BJ (cell line): ENCODE measurements around the gene OXNAD1. TPM values are rescaled to one million over a fixed set of nuclear protein-coding genes. Genes with fewer than 3 reads are reported as not detected.

ENCODE experiments used
- CTCF ChIA-PET: fragments of 350-600 bp; formaldehyde crosslinking; extraction: SDS; loops from one replicate; lab custom pipeline; 2021; ENCODE audit warnings: antibody characterized with exemption, inconsistent platforms; lab: Yijun Ruan, JAX
- POLR2A ChIA-PET: fragments of 300-600 bp; sonication (Branson Sonifier 250); formaldehyde crosslinking; extraction: SDS; loops from one replicate; lab custom pipeline; 2021; ENCODE audit warnings: antibody characterized with exemption; lab: Charles Lee
- DNase-seq: peaks from one replicate; pipeline ENCODE4 v3.0.0-alpha.2; 2011; ENCODE audit warnings: low read depth
- H3K27me3 ChIP-seq: 2 replicates; pipeline ENCODE4 v1.6.0; 2011; ENCODE audit warnings: low read length; ENCODE audit not compliant: control insufficient read depth, insufficient read depth
- H3K36me3 ChIP-seq: 2 replicates; pipeline ENCODE4 v1.5.1; 2011; ENCODE audit warnings: low read length; ENCODE audit not compliant: control insufficient read depth, insufficient read depth
- H3K4me3 ChIP-seq: 2 replicates; pipeline ENCODE4 v1.5.1; 2011; ENCODE audit warnings: low read depth, mild to moderate bottlenecking, control low read depth, low read length
- polyA plus RNA-seq: library from polyadenylated mRNA; depleted of rRNA; stranded (reverse); fragments of >200 nt; gene quantifications from 2 replicates; pipeline ENCODE4 v1.2.3, GENCODE V29; 2011
- TF ChIP-seq, protein P1 (sequence below): IDR thresholded peaks from 2 replicates; pipeline ENCODE4 v1.5.1; 2011; ENCODE audit warnings: low read depth, mild to moderate bottlenecking, control low read depth, inconsistent platforms, low read length, moderate library complexity; ENCODE audit not compliant: insufficient read depth

Gene OXNAD1
- polyA plus RNA-seq, 1 experiment, result 8.9 TPM

DNA sequence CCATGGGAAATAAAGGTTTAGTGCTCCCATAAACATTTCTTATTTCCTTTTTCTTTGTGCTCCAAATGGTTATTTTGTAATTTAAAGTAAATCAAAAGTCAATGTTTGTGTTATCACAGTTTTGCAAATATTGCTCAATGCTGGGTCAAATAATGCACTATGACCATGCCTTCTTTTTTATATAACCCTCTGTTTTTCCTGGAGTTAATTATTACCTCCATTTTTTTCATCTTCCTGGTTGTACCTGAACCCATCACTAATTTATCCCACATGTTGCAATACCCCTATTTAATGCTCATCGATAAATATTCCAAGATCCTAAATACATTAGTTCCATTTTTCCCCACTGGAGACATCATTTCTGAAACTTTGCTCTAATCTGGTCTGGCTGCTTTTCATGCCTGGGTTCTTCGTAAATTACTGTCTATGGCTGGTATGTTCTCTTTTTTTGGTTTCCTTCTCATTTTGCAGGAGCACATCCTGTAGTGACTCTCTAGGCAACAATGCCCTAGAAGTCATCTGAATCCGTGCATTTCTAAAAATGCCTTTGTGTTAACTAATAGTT lies 66.4 kb downstream of the OXNAD1 start:
- POLR2A ChIA-PET, result no interaction called here
- no peaks in the 10 kb centered on the region; the same call in 1 of the 2 replicates for H3K36me3 ChIP-seq
- no peak overlapping the region for H3K4me3 ChIP-seq
- no peaks in the 10 kb centered on the region for H3K27me3 ChIP-seq
- TF ChIP-seq, protein P1, sequence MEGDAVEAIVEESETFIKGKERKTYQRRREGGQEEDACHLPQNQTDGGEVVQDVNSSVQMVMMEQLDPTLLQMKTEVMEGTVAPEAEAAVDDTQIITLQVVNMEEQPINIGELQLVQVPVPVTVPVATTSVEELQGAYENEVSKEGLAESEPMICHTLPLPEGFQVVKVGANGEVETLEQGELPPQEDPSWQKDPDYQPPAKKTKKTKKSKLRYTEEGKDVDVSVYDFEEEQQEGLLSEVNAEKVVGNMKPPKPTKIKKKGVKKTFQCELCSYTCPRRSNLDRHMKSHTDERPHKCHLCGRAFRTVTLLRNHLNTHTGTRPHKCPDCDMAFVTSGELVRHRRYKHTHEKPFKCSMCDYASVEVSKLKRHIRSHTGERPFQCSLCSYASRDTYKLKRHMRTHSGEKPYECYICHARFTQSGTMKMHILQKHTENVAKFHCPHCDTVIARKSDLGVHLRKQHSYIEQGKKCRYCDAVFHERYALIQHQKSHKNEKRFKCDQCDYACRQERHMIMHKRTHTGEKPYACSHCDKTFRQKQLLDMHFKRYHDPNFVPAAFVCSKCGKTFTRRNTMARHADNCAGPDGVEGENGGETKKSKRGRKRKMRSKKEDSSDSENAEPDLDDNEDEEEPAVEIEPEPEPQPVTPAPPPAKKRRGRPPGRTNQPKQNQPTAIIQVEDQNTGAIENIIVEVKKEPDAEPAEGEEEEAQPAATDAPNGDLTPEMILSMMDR, result no peak
- DNase-seq, result no peak
- CTCF ChIA-PET, result no interaction called here

DNA sequence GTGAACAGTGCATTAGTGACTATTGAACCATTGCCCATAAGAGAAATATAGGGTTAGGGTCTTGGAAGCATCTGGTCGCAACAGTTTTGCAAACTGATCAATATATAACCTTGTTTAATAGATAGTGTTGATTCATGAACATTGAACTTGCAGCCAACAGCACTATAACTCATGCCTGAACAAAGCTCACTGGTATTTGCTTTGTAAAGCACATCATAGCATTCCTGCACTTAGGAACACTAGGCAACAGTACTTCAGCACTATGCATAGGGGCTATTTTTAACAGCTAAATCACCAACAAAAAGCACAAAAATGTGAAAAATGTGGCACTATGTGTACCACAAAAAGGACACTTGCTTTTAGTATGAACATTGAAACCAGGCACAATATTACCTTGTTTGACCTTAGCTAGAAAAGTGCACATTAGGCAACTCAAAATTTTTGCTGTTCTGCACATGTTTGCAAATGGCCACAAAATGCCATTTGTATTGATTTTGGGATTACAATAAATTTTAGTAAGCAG lies 68.0 kb downstream of the OXNAD1 start:
- Histone ChIP-seq H3K27me3 (no peaks in the 10 kb centered on the region), H3K4me3 (no peak overlapping the region), H3K36me3 (no peaks in the 10 kb centered on the region; the same call in 1 of the 2 replicates)
- CTCF ChIA-PET, result interaction anchor here (0.7 to 1.2 kb wide), 2 partner anchors 9 to 14 kb away, joined by 4 to 5 read pairs; no protein-coding TSS in a partner anchor
- TF ChIP-seq, protein P1, result no peak
- DNase-seq, result peak; percentile 65
- POLR2A ChIA-PET, result interaction anchor here (1.0 kb wide), 1 partner anchor 181 kb away, joined by 4 read pairs; the partner anchor contains the start of gene RFTN1

DNA sequence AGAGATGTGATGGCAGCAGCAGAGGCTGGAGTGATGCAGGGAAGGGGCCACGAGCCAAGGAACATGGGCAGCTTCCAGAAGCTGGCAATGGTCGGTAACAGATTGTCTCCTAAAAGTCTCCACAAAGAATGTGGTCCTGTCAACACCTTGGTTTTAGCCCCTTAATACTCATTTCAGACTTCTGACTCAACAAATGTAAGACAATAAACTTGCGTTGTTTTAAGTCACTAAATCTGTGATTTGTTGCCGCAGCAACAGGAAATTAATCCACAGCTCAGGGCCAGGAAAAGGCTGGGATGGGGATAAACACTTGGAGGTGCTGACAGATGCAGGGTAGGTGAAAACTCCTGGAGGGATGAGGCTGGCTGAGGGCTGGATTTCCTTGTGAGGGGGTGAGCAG lies 69.9 kb downstream of the OXNAD1 start:
- TF ChIP-seq, protein P1, result no peak
- Histone ChIP-seq H3K27me3 (no peaks in the 10 kb centered on the region), H3K36me3 (no peaks in the 10 kb centered on the region; the same call in 1 of the 2 replicates), H3K4me3 (no peak overlapping the region)
- ChIA-PET CTCF (interaction anchor here (1.0 to 1.4 kb wide), 2 partner anchors 12 to 19 kb away, joined by 3 read pairs; no protein-coding TSS in a partner anchor), POLR2A (no interaction called here)
- peak; percentile 53 for DNase-seq

DNA sequence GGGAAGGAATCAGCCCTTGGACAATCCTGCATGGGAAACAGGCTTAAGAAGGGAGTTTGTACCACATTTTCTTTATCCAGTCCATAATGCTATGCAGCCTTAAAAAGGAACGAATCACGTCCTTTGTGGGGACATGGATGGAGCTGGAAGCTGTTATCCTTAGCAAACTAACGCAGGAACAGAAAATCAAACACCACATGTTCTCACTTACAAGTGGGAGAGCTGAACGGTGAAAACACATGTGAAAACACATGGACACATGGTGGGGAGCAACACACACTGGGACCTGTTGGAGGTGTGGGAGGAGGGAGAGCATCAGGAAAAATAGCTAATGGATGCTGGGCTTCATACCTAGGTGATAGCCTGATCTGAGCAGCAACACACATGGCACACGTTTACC lies 70.3 kb downstream of the OXNAD1 start:
- H3K36me3 ChIP-seq, result no peaks in the 10 kb centered on the region; the same call in 1 of the 2 replicates
- CTCF ChIA-PET, result interaction anchor here (1.0 to 1.4 kb wide), 2 partner anchors 11 to 19 kb away, joined by 3 read pairs; no protein-coding TSS in a partner anchor
- H3K4me3 ChIP-seq, result no peak overlapping the region
- POLR2A ChIA-PET, result no interaction called here
- no peaks in the 10 kb centered on the region for H3K27me3 ChIP-seq
- TF ChIP-seq, protein P1, result no peak
- DNase-seq, result no peak

DNA sequence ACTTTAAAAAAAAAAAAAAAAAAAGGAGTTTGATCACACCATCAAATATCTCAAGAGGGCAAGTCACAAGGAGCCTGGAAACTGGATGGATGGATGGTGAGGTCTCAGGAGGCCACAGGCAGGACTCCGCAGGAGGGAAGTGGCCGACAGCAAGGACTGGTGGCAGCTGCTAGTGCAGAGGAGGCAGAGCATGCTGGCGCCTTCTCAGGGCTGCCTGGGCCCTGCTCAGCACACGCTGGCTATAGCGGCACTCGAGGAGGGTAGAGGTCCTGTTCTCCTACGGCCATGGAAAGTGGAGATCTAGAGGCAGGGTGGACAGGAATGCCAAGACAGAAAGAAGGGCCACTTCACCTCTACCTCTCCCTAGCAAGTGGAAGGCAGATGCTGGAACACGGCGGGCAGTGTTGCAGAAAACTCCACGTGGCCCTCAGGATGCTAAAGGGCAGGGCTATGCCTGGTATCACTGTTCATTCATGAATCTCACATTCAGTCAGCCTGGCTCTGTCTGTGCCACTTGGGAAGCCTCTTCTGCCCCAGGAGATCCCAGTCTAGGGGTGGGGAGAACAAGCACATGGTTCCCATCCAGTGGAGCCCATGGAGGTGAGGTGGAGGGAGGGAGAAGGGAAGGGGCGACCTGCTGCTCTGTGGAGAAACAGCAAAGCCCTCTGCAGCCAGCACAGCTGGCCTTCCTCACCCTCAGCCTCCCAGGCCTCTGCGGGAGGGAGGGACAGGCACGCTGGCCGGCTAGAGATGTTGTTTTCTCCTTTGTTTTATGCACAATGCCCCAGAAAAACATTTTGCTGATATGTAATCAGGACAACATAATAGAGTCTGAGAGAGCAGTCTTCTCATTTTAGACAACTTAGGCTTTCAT lies 71.0 kb downstream of the OXNAD1 start:
- H3K36me3 ChIP-seq, result no peaks in the 10 kb centered on the region; the same call in 1 of the 2 replicates
- no peak for DNase-seq
- ChIA-PET CTCF (interaction anchor here (1.0 kb wide), 1 partner anchor 11 kb away, joined by 3 read pairs; no protein-coding TSS in a partner anchor), POLR2A (no interaction called here)
- H3K27me3 ChIP-seq, result no peaks in the 10 kb centered on the region
- H3K4me3 ChIP-seq, result no peak overlapping the region
- TF ChIP-seq, protein P1, result no peak
